Suprapubic skin (tissue), 4 donors: ENCODE data around the gene VAV2. TPM values are rescaled to one million over a fixed set of nuclear protein-coding genes. Genes with fewer than 3 reads are reported as not detected.

Experiments
- DNase-seq, 2 donors: peaks; one replicate each; pipeline ENCODE4 v3.0.0-alpha.2; 2019; ENCODE audit warnings: low spot score in 2 of 2
- H3K27ac ChIP-seq: fragments of 200-600 bp; sonication (generic); one replicate; pipeline ENCODE4 v1.5.1; 2019
- H3K27me3 ChIP-seq: fragments of 200-600 bp; sonication (generic); one replicate; pipeline ENCODE4 v1.5.1; 2019
- H3K36me3 ChIP-seq: fragments of 200-600 bp; sonication (generic); one replicate; pipeline ENCODE4 v1.5.1; 2019
- H3K4me1 ChIP-seq: fragments of 200-600 bp; sonication (generic); one replicate; pipeline ENCODE4 v1.5.1; 2019
- H3K4me3 ChIP-seq: fragments of 200-600 bp; sonication (generic); one replicate; pipeline ENCODE4 v1.5.1; 2019; ENCODE audit warnings: mild to moderate bottlenecking
- H3K9me3 ChIP-seq: fragments of 200-600 bp; sonication (generic); one replicate; pipeline ENCODE4 v1.5.1; 2019
- EP300 ChIP-seq: sonication (generic); formaldehyde crosslinking; IDR thresholded peaks from one replicate; pipeline ENCODE4 v1.6.1; 2017; ENCODE audit warnings: antibody characterized with exemption
- POLR2A ChIP-seq, 2 donors: fragments of 450-650 bp; IDR thresholded peaks; one replicate each; pipeline ENCODE4 v1.6.1; 2017; ENCODE audit warnings: antibody characterized with exemption in 2 of 2, mild to moderate bottlenecking in 2 of 2, moderate library complexity in 2 of 2
- POLR2AphosphoS5 ChIP-seq, 3 donors: sonication (generic); formaldehyde crosslinking; IDR thresholded peaks; one replicate each; pipeline ENCODE4 v1.6.1; 2017; ENCODE audit warnings: antibody characterized with exemption in 3 of 3
- WGBS: methylation state at CpG from one replicate; pipeline ENCODE4 v1.1.5; 2018; 5-methylcytosine and 5-hydroxymethylcytosine counted together
- total RNA-seq, 4 donors: library from RNA; depleted of rRNA; stranded (reverse); fragments of >200 nt; gene quantifications; one replicate each; pipeline ENCODE4 v1.1.0, GENCODE V29; 2016
- TF ChIP-seq, protein P1 (sequence below), 2 donors: fragments of 200-600 bp in 1 of 2; fragments of 450-650 bp in 1 of 2; sonication (generic) in 1 of 2; IDR thresholded peaks; one replicate each; pipeline ENCODE4 v1.5.1; 2016 to 2019; ENCODE audit warnings: antibody characterized with exemption in 2 of 2, mild to moderate bottlenecking in 1 of 2, moderate library complexity in 1 of 2

The VAV2 gene
- total RNA-seq, 4 donors from 2014 or later = 5.2 to 10.3 (median 6.4) TPM

DNA sequence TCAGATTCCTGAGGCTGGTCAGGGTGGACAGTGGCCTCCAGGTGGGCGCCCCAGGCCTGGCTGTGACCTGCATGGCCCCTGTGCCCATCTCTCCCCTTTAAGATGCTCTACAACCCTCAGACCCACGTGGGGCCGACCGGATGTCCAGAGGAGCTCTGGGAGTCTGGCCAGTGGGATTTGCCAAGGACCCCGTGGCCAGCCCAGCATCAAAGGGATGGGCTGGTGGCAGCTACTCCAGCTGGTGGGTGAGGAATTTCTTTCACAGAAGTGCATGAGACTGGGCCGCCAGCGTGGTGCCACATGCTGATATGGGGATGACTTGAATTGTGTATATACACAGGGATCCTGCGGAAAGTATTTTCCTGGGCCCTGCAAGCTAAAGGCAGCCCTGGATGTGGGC is 159.2 kb downstream of the VAV2 start:
- Histone ChIP-seq H3K27me3 (no peaks in the 10 kb centered on the region), H3K36me3 (peaks cover 4% of the 10 kb centered on the region), H3K27ac (no peak overlapping the region), H3K9me3 (no peaks in the 10 kb centered on the region), H3K4me3 (no peak overlapping the region), H3K4me1 (no peaks in the 10 kb centered on the region)
- no peak for DNase-seq
- TF ChIP-seq POLR2A (IDR thresholded peaks at IDR 0.05) = no peak
- no peak for TF ChIP-seq POLR2AphosphoS5 (IDR thresholded peaks at IDR 0.05)
- no peak for TF ChIP-seq EP300
- TF ChIP-seq, protein P1, sequence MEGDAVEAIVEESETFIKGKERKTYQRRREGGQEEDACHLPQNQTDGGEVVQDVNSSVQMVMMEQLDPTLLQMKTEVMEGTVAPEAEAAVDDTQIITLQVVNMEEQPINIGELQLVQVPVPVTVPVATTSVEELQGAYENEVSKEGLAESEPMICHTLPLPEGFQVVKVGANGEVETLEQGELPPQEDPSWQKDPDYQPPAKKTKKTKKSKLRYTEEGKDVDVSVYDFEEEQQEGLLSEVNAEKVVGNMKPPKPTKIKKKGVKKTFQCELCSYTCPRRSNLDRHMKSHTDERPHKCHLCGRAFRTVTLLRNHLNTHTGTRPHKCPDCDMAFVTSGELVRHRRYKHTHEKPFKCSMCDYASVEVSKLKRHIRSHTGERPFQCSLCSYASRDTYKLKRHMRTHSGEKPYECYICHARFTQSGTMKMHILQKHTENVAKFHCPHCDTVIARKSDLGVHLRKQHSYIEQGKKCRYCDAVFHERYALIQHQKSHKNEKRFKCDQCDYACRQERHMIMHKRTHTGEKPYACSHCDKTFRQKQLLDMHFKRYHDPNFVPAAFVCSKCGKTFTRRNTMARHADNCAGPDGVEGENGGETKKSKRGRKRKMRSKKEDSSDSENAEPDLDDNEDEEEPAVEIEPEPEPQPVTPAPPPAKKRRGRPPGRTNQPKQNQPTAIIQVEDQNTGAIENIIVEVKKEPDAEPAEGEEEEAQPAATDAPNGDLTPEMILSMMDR (IDR thresholded peaks at IDR 0.05) = no peak
- WGBS = 88% methylated on average over 7 of the region's 8 CpGs

GRCh38 chr9:133830711-133831110 is 161.4 kb downstream of the VAV2 start:
- no peaks in the 10 kb centered on the region for H3K9me3 ChIP-seq
- no peaks in the 10 kb centered on the region for H3K4me1 ChIP-seq
- no peak for TF ChIP-seq POLR2AphosphoS5 (IDR thresholded peaks at IDR 0.05)
- TF ChIP-seq, protein P1 (IDR thresholded peaks at IDR 0.05) = no peak
- TF ChIP-seq EP300 = no peak
- TF ChIP-seq POLR2A (IDR thresholded peaks at IDR 0.05) = no peak
- peaks cover 4% of the 10 kb centered on the region for H3K36me3 ChIP-seq
- no peak for DNase-seq
- no peaks in the 10 kb centered on the region for H3K27me3 ChIP-seq
- H3K4me3 ChIP-seq = no peak overlapping the region
- no peak overlapping the region for H3K27ac ChIP-seq
- 88% methylated on average over 3 of the region's 3 CpGs for WGBS

GRCh38 chr9:133830310-133830709 is 161.8 kb downstream of the VAV2 start:
- DNase-seq = no peak
- Histone ChIP-seq H3K4me3 (no peak overlapping the region), H3K36me3 (peaks cover 4% of the 10 kb centered on the region), H3K9me3 (no peaks in the 10 kb centered on the region), H3K27me3 (no peaks in the 10 kb centered on the region), H3K4me1 (no peaks in the 10 kb centered on the region), H3K27ac (no peak overlapping the region)
- no peak for TF ChIP-seq POLR2A (IDR thresholded peaks at IDR 0.05)
- no peak for TF ChIP-seq EP300
- TF ChIP-seq, protein P1 (IDR thresholded peaks at IDR 0.05) = no peak
- TF ChIP-seq POLR2AphosphoS5 (IDR thresholded peaks at IDR 0.05) = no peak
- 90% methylated on average over 6 of the region's 6 CpGs for WGBS

GRCh38 chr9:133828338-133828997 is 163.7 kb downstream of the VAV2 start:
- no peak overlapping the region for H3K27ac ChIP-seq
- no peak for TF ChIP-seq POLR2A (IDR thresholded peaks at IDR 0.05)
- no peak for TF ChIP-seq POLR2AphosphoS5 (IDR thresholded peaks at IDR 0.05)
- TF ChIP-seq, protein P1 (IDR thresholded peaks at IDR 0.05) = no peak
- TF ChIP-seq EP300 = no peak
- H3K27me3 ChIP-seq = no peaks in the 10 kb centered on the region
- H3K4me3 ChIP-seq = no peak overlapping the region
- H3K36me3 ChIP-seq = peaks cover 4% of the 10 kb centered on the region
- 67% methylated on average over 7 of the region's 25 CpGs for WGBS
- H3K9me3 ChIP-seq = no peaks in the 10 kb centered on the region
- no peak for DNase-seq
- no peaks in the 10 kb centered on the region for H3K4me1 ChIP-seq

DNA sequence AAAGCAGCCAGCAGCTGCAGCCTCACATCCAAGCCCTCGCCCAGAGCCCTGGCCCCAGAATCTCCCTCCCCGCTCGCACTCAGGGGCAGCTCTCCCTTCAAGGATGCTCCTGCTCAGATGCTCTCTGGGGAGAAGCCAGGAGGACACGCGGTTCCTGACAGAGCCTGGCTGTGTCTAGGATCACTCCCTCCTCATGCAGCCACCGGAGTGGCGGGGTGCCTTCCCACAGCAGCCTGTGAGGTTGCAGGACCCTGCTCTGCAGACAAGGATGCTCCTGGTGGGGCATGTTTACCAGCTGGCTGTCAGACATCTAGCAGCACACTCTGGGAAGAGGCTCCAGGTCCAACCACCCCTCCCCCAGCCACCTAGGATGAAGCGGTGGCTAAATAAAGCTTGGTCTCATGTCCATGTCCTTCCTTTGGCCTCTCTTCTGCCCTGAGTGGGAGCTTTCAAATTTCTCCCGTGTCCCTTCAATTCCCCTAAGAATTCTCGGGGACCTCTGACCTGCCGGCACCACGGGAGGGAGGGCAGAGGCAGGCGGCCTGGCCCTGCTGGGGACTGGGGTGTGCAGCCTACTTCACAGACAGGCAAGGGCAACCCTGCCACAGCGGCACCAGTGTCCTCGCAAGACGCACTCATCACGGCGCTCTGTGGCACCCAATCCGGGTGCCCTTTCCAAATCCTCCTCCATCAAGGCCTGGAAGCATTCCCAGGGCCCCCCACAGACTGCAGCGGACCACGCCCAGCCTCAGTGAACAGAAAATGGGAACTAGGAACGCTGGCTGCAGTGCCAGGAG is 165.6 kb downstream of the VAV2 start:
- TF ChIP-seq POLR2AphosphoS5 (IDR thresholded peaks at IDR 0.05) = no peak
- TF ChIP-seq EP300 = no peak
- no peak for TF ChIP-seq POLR2A (IDR thresholded peaks at IDR 0.05)
- TF ChIP-seq, protein P1 (IDR thresholded peaks at IDR 0.05) = no peak
- no peaks in the 10 kb centered on the region for H3K4me1 ChIP-seq
- no peaks in the 10 kb centered on the region for H3K27me3 ChIP-seq
- no peak overlapping the region for H3K27ac ChIP-seq
- 90% methylated on average over 17 of the region's 22 CpGs for WGBS
- H3K4me3 ChIP-seq = no peak overlapping the region
- DNase-seq = no peak
- H3K36me3 ChIP-seq = no peaks in the 10 kb centered on the region
- H3K9me3 ChIP-seq = no peaks in the 10 kb centered on the region
